GM19452 (cell line): ENCODE results near the gene MCU.
A peak's percentile ranks its signal among the peaks of the same experiment; 100 is the strongest.
"Not testable (repeated sequence)": the region's sequence is repeated elsewhere in the genome, so short reads cannot be mapped to it uniquely, and the experiment has no call there.

Source experiments
- ATAC-seq: cut with Tn5 transposase; IDR thresholded peaks from one replicate; pipeline ENCODE4 v1.9.1; 2021; ENCODE audit not compliant: unreplicated experiment

The MCU gene

GRCh38 chr10:72729528-72729927 lies 37.6 kb downstream of the MCU start:
- peak; percentile 89 for ATAC-seq

- ATAC-seq, result no peak
Measured at GRCh38 chr10:72730479-72730878, 38.5 kb downstream of the MCU start.

GRCh38 chr10:72731916-72732419 lies 40.0 kb downstream of the MCU start:
- no peak for ATAC-seq

GRCh38 chr10:72732521-72732920 lies 40.6 kb downstream of the MCU start:
- no peak for ATAC-seq

GRCh38 chr10:72733989-72734388 lies 42.0 kb downstream of the MCU start:
- ATAC-seq, result no peak

GRCh38 chr10:72735288-72735936 lies 43.5 kb downstream of the MCU start:
- no peak for ATAC-seq

GRCh38 chr10:72736176-72736827 lies 44.4 kb downstream of the MCU start:
- ATAC-seq, result no peak

- ATAC-seq, result no peak
Measured at GRCh38 chr10:72736828-72737220, 44.9 kb downstream of the MCU start.

- not testable (repeated sequence) for ATAC-seq
Measured at GRCh38 chr10:72737357-72737756, 45.4 kb downstream of the MCU start.

GRCh38 chr10:72738486-72738885 lies 46.5 kb downstream of the MCU start:
- ATAC-seq, result no peak

- no peak for ATAC-seq
Measured at GRCh38 chr10:72740528-72740927, 48.6 kb downstream of the MCU start.

GRCh38 chr10:72742092-72742491 lies 50.1 kb downstream of the MCU start:
- ATAC-seq, result no peak

- ATAC-seq, result no peak
Measured at GRCh38 chr10:72742797-72743196, 50.9 kb downstream of the MCU start.

GRCh38 chr10:72744566-72744965 lies 52.6 kb downstream of the MCU start:
- ATAC-seq, result no peak

GRCh38 chr10:72746426-72747363 lies 54.8 kb downstream of the MCU start:
- ATAC-seq, result no peak

- ATAC-seq, result no peak
Measured at GRCh38 chr10:72747521-72747920, 55.6 kb downstream of the MCU start.

GRCh38 chr10:72753760-72754231 lies 61.9 kb downstream of the MCU start:
- ATAC-seq, result no peak

GRCh38 chr10:72754275-72755032 lies 62.5 kb downstream of the MCU start:
- ATAC-seq, result no peak

- ATAC-seq, result no peak
Measured at GRCh38 chr10:72756674-72757385, 64.9 kb downstream of the MCU start.

- no peak for ATAC-seq
Measured at GRCh38 chr10:72757732-72758131, 65.8 kb downstream of the MCU start.
